DMS114 treated with DMSO at 0.1 percent for 48 hours (cell line): ENCODE results near the gene PSAP.

Experiments used
- DNase-seq: peaks from one replicate; lab custom pipeline; 2025; ENCODE audit not compliant: unreplicated experiment; lab: John Stamatoyannopoulos, UW

The PSAP gene

GRCh38 chr10:71770255-71770654 is 80.8 kb downstream of the PSAP start:
- DNase-seq, result no peak

- no peak for DNase-seq
These were observed 81.7 kb downstream of the PSAP start for GRCh38 chr10:71769279-71769823.

- no peak for DNase-seq
These were observed 83.5 kb downstream of the PSAP start for GRCh38 chr10:71767420-71768035.

DNA sequence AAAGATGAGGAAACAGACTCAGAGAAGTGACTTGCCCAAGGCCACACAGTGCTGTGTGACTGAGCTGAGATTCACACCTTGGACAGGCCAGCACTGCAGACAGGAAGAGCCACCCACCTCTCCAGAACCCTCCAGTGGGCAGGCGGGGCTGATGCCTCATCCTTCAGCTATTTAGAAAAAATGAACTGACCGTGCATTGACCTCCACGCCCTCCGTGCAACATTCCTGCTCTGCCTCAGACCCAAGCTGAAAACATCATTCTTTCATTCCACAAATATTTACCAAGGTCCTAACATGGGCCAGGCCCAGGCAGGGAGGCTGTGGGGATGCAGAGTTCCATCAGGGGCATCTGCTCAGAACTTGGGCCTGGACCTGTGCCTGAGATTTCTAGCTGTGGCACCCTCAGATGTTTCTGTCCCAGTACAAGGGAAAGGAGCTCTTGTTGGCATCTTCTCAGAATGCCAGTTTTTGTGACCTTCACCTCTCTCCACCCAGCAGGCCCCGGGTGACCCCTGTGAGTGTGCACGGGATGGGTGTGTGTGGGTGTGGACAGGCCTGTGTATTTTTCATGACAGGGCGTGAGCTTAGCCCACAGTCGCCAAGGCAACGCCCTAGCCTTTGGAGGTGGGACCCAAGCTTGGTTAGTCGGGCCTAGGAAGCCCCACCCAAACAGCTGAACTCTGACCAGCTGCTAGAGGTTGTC is 84.2 kb downstream of the PSAP start:
- DNase-seq, result no peak
